ENCODE results near the gene PIP5K1C.

The PIP5K1C gene

GRCh38 chr19:3620817-3621547, 79.3 kb downstream of the PIP5K1C start:
- Histone ChIP-seq H3K4me3 (ENCODE audit: low read length) (no peak overlapping the region), H3K9ac (ENCODE audit: low read depth, low read length) (no peak overlapping the region), H3K9me3 (replicated peaks; ENCODE audit: low read length) (no peaks in the 10 kb centered on the region), H3K27me3 (ENCODE audit: control insufficient read depth, insufficient read depth, low read length) (no peaks in the 10 kb centered on the region), H3K36me3 (ENCODE audit: insufficient read depth, low read length) (peaks cover 7% of the 10 kb centered on the region), H3K4me2 (ENCODE audit: low read length) (no peak overlapping the region), H3K4me1 (ENCODE audit: control insufficient read depth, insufficient read depth, low read length) (peaks cover 9% of the 10 kb centered on the region)

DNA sequence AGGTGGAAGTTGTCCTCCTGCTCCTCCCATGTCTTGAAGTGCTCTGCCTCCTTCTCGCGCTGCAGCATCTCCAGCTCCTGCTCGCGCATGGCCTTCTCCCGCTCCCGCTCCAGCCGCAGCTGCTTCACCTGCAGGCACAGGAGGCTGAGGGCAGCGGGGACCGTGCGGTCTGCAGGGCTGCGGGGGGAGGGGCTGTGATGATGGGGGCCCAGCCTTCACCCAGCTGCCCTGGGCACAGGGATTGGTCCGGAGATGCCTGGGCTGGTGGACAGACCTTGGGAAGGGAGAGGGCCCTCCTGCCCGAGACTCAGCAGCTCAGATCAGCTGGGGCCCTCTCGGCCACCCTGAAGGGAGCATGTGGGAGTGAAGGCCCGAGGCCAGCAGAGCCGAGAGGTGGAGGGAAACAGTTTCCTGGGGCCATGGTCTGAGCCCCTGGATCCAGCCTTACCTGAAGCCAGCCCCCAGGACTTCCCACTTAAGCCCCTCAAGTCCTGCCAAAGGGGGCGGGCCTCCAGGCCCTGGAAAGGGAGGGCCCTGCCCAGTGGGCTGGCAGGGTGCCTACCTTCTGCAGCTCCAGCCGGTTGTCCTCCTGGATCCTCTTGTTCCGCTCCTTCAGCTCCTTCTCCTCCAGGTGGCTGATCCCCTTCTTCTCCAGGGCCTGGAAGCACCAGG, 80.0 kb downstream of the PIP5K1C start:
- Histone ChIP-seq H3K4me3 (ENCODE audit: low read length) (no peak overlapping the region), H3K4me1 (ENCODE audit: control insufficient read depth, insufficient read depth, low read length) (peaks cover 3% of the 10 kb centered on the region), H3K36me3 (ENCODE audit: insufficient read depth, low read length) (peaks cover 7% of the 10 kb centered on the region), H3K9ac (ENCODE audit: low read depth, low read length) (no peak overlapping the region), H3K9me3 (replicated peaks; ENCODE audit: low read length) (no peaks in the 10 kb centered on the region), H3K4me2 (ENCODE audit: low read length) (no peak overlapping the region), H3K27me3 (ENCODE audit: control insufficient read depth, insufficient read depth, low read length) (no peaks in the 10 kb centered on the region)

DNA sequence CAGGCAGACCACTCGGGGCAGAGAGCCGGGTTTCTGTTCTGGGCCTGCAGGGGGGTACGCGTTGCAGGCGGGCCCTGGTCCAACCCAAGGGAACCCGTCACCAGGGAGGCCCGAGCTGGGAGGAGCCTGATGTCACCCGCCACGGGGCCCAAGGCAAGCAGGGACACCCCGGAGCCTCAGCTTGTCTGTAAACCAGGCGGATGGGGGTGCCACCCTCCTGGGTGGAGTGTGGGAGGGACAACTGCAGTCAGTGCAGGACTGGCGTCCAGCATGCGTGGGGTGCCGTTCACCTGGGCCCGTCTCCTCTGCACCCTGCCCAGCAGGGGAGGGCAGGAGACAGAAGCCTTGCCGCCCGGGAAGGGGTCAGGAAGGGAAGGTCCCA, 80.6 kb downstream of the PIP5K1C start:
- H3K4me2 ChIP-seq (ENCODE audit: low read length), result no peak overlapping the region
- no peak overlapping the region for H3K9ac ChIP-seq (ENCODE audit: low read depth, low read length)
- H3K4me3 ChIP-seq (ENCODE audit: low read length), result no peak overlapping the region
- H3K4me1 ChIP-seq (ENCODE audit: control insufficient read depth, insufficient read depth, low read length), result no peaks in the 10 kb centered on the region
- H3K9me3 ChIP-seq (replicated peaks; ENCODE audit: low read length), result no peaks in the 10 kb centered on the region
- no peaks in the 10 kb centered on the region for H3K27me3 ChIP-seq (ENCODE audit: control insufficient read depth, insufficient read depth, low read length)
- H3K36me3 ChIP-seq (ENCODE audit: insufficient read depth, low read length), result peaks cover 7% of the 10 kb centered on the region

DNA sequence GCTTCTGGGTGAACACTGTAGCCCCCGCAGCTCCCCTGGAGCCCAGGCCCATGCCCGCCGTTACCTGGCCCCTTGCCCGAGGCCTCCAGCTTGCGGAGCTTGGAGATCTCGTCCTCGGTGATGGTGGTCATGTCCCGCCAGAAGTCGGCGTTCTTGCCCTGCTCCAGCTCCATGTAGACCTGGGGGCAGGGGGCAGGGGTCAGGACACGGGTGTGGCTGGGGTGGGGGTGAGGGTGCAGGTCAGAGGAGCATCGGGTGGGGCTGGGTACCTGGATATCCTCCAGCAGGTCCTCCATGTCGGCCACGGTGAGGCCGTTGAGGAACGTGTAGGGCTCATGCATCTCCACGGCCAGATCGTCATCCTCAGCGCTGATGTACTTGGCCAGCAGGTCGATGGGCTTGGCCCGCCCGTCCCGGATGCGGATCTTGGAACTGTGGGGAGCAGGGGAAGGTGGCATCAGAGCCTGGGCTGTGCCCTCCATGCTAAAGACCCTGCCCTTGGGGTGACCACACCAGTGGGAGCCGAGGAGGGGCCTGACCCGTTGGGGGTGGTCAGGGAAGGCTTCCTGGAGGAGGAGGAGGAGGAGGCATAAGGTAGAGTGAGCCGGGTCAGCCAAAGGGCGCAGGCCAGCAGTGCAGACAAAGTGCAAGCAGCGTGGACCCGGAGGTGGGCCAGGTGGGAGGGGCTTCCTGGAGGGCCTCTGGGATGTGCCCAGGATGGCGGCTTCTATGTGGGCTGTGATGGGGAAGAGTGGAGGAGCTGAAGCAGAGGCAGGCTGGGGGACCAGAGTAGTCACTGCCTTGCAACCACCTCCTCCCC, 81.2 kb downstream of the PIP5K1C start:
- H3K27me3 ChIP-seq (ENCODE audit: control insufficient read depth, insufficient read depth, low read length), result no peaks in the 10 kb centered on the region
- no peak overlapping the region for H3K9ac ChIP-seq (ENCODE audit: low read depth, low read length)
- peaks cover 7% of the 10 kb centered on the region for H3K36me3 ChIP-seq (ENCODE audit: insufficient read depth, low read length)
- no peak overlapping the region for H3K4me3 ChIP-seq (ENCODE audit: low read length)
- H3K4me2 ChIP-seq (ENCODE audit: low read length), result no peak overlapping the region
- H3K4me1 ChIP-seq (ENCODE audit: control insufficient read depth, insufficient read depth, low read length), result no peaks in the 10 kb centered on the region
- no peaks in the 10 kb centered on the region for H3K9me3 ChIP-seq (replicated peaks; ENCODE audit: low read length)

DNA sequence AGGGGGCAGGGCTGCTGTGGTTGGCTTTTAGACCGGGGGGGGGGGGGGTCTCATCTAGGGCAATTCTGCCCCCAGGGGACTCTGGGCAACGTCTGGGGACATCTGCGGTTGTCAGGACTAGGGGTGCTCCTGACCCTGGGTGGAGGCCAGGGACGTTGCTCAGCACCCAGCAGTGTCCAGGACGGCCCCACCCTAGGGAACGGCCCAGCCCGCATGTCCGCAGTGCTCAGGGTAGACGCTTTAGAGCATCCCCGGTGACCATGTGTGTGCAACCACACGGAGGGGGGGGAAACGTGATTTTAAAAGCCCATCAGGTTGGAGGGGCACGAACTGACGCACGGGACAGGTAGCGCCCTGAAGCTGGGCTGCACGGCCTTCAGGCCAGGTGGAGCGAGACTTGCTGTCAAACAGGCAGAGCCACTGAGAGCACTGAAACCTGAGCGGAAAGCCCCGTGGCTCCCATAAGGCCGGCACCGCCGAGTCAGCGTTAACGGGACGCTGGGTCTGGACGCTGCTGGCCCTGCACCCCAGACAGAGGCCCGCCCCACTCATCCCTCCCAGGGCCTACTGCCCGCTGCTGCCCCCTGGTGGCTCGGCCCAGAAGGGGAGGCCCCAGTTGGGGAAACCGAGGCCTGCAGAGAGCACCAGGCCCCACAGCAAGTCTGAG, 82.0 kb downstream of the PIP5K1C start:
- H3K9ac ChIP-seq (ENCODE audit: low read depth, low read length), result no peak overlapping the region
- no peaks in the 10 kb centered on the region for H3K9me3 ChIP-seq (replicated peaks; ENCODE audit: low read length)
- no peaks in the 10 kb centered on the region for H3K27me3 ChIP-seq (ENCODE audit: control insufficient read depth, insufficient read depth, low read length)
- no peak overlapping the region for H3K4me2 ChIP-seq (ENCODE audit: low read length)
- peaks cover 7% of the 10 kb centered on the region for H3K36me3 ChIP-seq (ENCODE audit: insufficient read depth, low read length)
- no peaks in the 10 kb centered on the region for H3K4me1 ChIP-seq (ENCODE audit: control insufficient read depth, insufficient read depth, low read length)
- H3K4me3 ChIP-seq (ENCODE audit: low read length), result no peak overlapping the region

GRCh38 chr19:3617463-3617862, 82.8 kb downstream of the PIP5K1C start:
- Histone ChIP-seq H3K4me2 (ENCODE audit: low read length) (no peak overlapping the region), H3K4me3 (ENCODE audit: low read length) (no peak overlapping the region), H3K27me3 (ENCODE audit: control insufficient read depth, insufficient read depth, low read length) (no peaks in the 10 kb centered on the region), H3K9me3 (replicated peaks; ENCODE audit: low read length) (no peaks in the 10 kb centered on the region), H3K4me1 (ENCODE audit: control insufficient read depth, insufficient read depth, low read length) (no peaks in the 10 kb centered on the region), H3K9ac (ENCODE audit: low read depth, low read length) (no peak overlapping the region), H3K36me3 (ENCODE audit: insufficient read depth, low read length) (peaks cover 9% of the 10 kb centered on the region)

DNA sequence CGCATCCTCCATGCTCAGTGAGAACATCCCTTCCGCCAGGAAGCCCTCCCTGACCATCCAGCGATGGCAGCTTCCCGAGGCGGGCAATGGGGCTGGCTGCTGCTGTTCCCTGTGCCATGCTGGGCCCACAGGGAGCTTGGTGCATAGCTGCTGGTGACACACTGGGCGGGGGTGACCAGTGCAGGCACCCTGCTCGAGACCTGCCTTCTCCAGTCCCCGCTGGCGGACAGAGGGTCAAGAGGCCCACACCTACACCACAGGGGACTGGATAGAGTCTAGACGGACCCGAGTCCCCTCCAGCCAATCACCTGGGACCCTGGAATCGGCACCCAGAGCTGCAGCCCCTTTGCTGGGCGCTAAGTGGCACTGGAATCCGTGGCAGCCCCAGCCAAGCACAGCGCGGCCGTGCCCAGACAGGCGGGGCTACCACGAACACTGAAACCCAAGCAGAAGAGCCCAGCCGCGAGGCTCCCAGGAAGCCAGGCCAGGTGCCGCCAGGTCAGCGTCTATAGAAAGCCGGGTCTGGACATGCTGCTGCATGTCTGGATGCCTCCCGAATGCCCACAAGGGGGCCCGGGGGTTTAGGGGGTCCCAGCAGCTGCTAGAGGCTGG, 84.6 kb downstream of the PIP5K1C start:
- Histone ChIP-seq H3K9me3 (replicated peaks; ENCODE audit: low read length) (no peaks in the 10 kb centered on the region), H3K9ac (ENCODE audit: low read depth, low read length) (no peak overlapping the region), H3K36me3 (ENCODE audit: insufficient read depth, low read length) (peaks cover 19% of the 10 kb centered on the region), H3K4me3 (ENCODE audit: low read length) (no peak overlapping the region), H3K27me3 (ENCODE audit: control insufficient read depth, insufficient read depth, low read length) (no peaks in the 10 kb centered on the region), H3K4me2 (ENCODE audit: low read length) (no peak overlapping the region), H3K4me1 (ENCODE audit: control insufficient read depth, insufficient read depth, low read length) (no peaks in the 10 kb centered on the region)

DNA sequence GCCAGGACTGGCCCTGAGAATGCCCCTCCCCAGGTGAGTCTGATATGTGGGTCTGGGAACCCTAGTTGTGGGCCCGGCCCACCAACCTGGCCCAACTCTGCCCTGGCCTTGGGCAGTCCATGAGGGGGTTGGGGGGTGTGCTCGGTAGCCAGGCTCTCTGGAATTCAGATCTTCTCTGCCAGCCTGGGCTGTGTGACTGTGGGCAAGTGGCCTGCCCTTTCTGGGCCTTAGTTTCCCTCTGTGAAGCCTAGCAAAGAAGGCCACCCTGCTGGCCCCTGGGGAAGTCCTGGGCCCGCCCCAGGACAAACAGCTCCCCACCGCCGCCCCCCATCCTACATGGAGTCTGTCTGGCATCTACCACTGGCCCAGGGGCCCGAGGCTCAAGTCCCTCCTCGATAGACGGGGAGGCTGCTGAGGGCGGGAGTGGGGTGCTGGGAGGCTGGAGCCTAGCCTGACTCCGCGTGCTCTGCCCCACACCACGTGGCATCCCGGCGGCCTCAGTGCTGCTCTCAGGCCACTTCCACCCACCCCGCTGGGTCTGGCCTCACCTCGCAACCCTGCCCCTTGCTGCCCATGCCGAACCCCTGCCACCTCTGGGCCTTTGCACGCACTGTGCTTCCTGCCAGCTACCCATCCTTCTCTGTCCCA, 85.3 kb downstream of the PIP5K1C start:
- no peak overlapping the region for H3K9ac ChIP-seq (ENCODE audit: low read depth, low read length)
- H3K4me2 ChIP-seq (ENCODE audit: low read length), result no peak overlapping the region
- H3K36me3 ChIP-seq (ENCODE audit: insufficient read depth, low read length), result peaks cover 19% of the 10 kb centered on the region
- H3K27me3 ChIP-seq (ENCODE audit: control insufficient read depth, insufficient read depth, low read length), result no peaks in the 10 kb centered on the region
- no peaks in the 10 kb centered on the region for H3K4me1 ChIP-seq (ENCODE audit: control insufficient read depth, insufficient read depth, low read length)
- H3K4me3 ChIP-seq (ENCODE audit: low read length), result no peak overlapping the region
- no peaks in the 10 kb centered on the region for H3K9me3 ChIP-seq (replicated peaks; ENCODE audit: low read length)

DNA sequence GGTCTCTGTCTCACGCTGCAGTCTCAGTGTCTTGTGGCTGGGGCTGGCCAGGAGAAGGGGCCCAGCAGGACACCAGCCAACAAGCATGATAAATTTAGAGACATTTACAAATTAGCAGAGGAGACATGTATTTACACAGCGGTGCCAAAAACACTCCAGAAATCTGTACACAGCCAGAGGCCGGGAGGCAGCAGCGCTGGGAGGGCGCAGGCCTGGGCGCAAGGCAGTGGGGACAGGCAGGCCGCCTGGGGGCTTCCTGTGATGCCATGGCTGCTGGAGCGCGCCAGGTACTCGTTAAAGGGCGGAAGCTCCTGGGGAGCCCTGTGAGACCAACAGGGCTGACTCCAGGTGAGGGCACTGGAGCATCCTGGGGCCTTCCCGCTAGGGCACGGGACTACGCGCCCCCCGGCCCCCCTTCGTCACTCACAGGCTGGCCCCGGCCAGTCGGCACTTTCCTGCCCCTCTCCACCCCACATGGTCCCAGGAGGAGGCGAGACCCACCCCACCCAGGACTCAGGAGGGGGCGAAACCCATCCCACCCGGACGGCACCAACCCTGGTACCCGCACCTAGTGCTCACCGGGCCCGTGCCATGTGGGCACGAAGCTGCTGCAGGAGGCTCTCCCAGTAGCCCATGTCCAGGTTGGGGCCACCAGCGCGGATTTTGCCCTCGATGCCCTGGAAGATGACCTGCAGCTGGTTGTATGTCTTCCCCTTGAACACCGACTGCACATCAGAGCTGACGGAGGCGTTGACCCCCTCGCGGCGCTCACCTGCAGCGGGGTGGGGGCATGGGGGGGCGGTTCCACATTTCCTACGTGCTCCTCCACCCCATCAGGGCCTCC, 86.2 kb downstream of the PIP5K1C start:
- H3K4me3 ChIP-seq (ENCODE audit: low read length), result no peak overlapping the region
- no peak overlapping the region for H3K4me2 ChIP-seq (ENCODE audit: low read length)
- H3K9ac ChIP-seq (ENCODE audit: low read depth, low read length), result no peak overlapping the region
- peaks cover 16% of the 10 kb centered on the region for H3K36me3 ChIP-seq (ENCODE audit: insufficient read depth, low read length)
- no peaks in the 10 kb centered on the region for H3K4me1 ChIP-seq (ENCODE audit: control insufficient read depth, insufficient read depth, low read length)
- H3K27me3 ChIP-seq (ENCODE audit: control insufficient read depth, insufficient read depth, low read length), result no peaks in the 10 kb centered on the region
- H3K9me3 ChIP-seq (replicated peaks; ENCODE audit: low read length), result no peaks in the 10 kb centered on the region

All from skeletal muscle satellite cell (primary cell).